AG09309 (cell line): Measurements from ENCODE around the gene MGAT5.

Source experiments
- DNase-seq: peaks from one replicate; pipeline ENCODE4 v3.0.0-alpha.2; 2010; ENCODE audit warnings: low read depth
- H3K4me3 ChIP-seq: 2 replicates; pipeline ENCODE4 v1.5.1; 2011; ENCODE audit warnings: mild to moderate bottlenecking, low read depth, low read length, moderate library complexity; ENCODE audit not compliant: control insufficient read depth
- TF ChIP-seq, protein P1 (sequence below): IDR thresholded peaks from 2 replicates; pipeline ENCODE4 v1.5.1; 2011; ENCODE audit warnings: mild to moderate bottlenecking, low read depth, low read length, inconsistent platforms; ENCODE audit not compliant: insufficient read depth, control insufficient read depth; ENCODE audit errors: missing control alignments

Gene MGAT5

GRCh38 chr2:134256956-134257355 is 3.1 kb downstream of the MGAT5 start:
- DNase-seq, result no peak
- TF ChIP-seq, protein P1, sequence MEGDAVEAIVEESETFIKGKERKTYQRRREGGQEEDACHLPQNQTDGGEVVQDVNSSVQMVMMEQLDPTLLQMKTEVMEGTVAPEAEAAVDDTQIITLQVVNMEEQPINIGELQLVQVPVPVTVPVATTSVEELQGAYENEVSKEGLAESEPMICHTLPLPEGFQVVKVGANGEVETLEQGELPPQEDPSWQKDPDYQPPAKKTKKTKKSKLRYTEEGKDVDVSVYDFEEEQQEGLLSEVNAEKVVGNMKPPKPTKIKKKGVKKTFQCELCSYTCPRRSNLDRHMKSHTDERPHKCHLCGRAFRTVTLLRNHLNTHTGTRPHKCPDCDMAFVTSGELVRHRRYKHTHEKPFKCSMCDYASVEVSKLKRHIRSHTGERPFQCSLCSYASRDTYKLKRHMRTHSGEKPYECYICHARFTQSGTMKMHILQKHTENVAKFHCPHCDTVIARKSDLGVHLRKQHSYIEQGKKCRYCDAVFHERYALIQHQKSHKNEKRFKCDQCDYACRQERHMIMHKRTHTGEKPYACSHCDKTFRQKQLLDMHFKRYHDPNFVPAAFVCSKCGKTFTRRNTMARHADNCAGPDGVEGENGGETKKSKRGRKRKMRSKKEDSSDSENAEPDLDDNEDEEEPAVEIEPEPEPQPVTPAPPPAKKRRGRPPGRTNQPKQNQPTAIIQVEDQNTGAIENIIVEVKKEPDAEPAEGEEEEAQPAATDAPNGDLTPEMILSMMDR, result no peak
- H3K4me3 ChIP-seq, result no peak overlapping the region

DNA sequence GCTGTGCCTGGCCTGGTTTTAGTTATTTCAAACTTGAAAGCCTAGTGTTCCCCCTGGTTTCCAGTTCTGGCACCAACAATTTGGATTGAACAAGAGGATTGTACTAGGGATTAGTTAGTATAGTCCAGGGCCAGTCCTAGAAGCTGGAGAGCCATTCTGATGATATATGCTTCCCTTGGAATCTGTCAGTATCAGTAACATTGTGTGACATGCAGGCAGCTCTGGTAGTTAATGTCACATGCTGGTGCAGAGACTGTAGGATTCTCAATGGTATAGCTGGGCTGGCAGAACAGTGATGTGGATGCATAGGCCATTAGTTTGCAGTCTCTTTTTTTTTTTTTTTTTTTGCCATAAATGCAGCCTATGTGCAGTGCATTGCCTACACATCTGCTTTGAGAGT is 3.6 kb downstream of the MGAT5 start:
- H3K4me3 ChIP-seq, result no peak overlapping the region
- no peak for DNase-seq
- TF ChIP-seq, protein P1, result no peak

DNA sequence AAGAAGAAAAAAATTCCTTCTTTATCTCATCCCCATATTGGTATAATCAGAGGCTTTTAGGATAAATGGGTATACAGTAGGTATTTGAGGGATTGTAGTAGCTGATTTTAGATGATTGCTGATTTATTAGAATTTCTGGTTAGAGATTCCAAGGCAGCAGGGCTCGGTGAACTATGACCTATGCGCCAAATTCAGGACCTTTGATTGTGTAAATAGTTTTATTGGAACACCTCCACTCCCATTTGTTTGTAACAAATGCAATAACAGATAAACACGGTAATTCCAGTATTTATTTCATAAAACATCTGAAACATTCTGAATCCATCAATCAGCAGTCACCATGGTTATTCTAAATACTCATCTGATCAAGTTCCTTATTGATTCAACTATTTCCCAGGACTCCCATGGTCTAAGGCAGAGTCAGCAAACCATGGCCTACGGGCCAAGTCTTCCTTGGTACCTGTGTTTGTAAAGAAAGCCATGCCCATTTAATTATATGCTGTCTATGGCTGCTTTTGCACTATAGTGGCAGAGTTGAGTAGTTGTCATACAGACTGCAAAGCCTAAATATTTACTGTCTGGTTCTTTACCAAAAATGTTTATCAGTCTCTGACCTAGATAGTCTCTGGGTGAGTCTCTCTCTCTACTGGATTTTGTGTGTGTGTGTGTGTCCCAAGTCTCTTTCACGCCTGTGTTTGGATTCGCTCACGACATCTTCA is 4.3 kb downstream of the MGAT5 start:
- H3K4me3 ChIP-seq, result no peak overlapping the region
- no peak for DNase-seq
- TF ChIP-seq, protein P1, result no peak

- DNase-seq, result no peak
- TF ChIP-seq, protein P1, result no peak
- no peak overlapping the region for H3K4me3 ChIP-seq
Observed at GRCh38 chr2:134258684-134259388, 5.0 kb downstream of the MGAT5 start.

- no peak for DNase-seq
- TF ChIP-seq, protein P1, result no peak
- no peak overlapping the region for H3K4me3 ChIP-seq
Observed at GRCh38 chr2:134259571-134259970, 5.7 kb downstream of the MGAT5 start.

GRCh38 chr2:134259994-134260393 is 6.1 kb downstream of the MGAT5 start:
- no peak for DNase-seq
- no peak overlapping the region for H3K4me3 ChIP-seq
- TF ChIP-seq, protein P1, result no peak
